Glomerular visceral epithelial cell (primary cell): ENCODE measurements around the gene BICC1.

ENCODE experiments used
- DNase-seq: peaks from one replicate; pipeline ENCODE4 v3.0.0-alpha.2; 2016; ENCODE audit errors: extremely low spot score

BICC1 gene

DNA sequence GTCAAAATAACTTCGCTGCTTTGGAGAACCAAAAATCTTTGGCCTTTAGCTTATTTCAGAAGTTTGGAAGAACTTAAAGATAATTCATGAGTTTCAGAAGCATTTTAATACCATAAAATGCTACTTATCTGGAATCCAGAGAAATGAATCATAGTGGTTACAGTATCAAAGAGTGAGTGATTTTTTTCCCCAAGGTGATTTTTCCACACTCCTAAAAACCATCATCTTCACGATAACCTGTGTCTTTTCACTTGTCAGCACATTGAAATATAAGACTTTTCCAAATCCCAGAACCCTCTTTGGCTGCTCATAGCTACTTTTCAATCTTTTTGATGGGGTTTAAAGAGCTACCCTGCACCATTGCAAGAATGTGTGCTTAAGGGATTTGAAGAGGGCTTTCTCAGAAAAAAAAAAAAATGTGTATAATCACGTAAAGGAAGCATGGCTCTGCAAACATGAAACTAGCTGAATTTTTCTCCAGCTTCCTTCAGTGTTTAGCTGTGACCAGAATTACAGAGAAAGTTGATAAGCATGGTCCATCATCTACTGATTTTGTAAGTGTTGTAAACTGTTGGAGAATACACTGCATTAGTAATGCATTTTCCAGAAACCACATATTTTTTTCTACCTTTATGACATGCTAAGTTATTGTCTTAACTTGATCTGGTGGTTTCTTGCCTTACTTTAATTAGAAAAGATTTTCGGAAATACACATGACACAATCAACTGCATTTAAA lies 134.9 kb downstream of the BICC1 start:
- no peak for DNase-seq

DNA sequence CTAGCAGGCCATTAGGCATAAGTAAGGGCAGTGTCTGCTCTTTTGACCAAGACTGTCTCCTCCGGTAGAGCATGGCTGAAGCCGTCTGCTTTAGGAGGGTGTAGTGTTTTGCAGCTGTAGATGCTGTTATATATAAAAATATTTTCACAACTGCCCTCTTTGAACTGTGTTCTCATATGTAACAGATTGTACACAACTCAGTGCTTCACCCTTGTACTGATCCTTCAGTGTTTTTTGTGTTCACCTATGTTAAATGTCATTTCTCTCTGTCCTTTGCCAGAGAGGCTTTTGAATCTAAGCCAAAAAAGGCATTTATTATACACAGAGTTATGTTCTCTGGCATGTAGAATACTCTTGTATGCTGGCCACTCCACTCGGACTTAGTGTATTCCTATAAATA lies 135.5 kb downstream of the BICC1 start:
- no peak for DNase-seq

DNA sequence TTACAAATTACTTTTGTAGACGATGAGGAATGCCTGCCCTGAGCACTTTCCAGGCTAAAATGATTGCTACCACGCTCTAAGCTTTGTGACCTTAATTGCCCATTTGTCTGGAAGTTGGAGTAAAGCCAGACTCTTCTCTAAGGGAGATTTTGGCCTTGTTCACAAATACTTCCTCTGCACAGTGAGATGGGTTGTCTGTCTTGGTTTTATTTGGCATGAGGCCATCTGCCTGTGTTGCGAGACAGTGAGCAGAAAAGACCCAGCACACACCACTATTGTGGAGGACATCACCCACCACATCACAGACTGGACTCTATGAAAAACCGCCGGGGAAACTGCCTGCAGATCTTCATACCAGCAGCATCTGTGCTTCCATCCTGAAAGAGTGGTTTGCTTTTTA lies 138.4 kb downstream of the BICC1 start:
- peak; percentile 88 for DNase-seq

DNA sequence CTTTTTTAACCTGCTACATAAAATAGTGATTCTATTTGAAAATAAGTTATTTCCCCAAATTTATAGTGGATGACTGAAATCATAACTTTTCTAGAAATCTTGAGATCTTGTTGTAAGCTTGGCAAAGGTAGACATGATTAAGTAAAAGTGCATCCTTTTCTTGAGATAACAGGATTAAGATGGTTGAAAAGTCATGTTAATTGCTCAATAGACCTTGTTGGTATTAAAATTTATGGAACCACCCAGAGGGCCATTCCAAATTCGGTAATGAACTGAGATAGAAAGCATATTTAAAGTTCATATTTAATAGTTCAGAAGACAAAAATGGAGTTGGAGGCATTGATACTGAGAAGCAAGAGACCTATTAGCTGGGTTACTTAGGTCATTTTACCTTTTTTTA lies 139.1 kb downstream of the BICC1 start:
- DNase-seq = no peak

DNA sequence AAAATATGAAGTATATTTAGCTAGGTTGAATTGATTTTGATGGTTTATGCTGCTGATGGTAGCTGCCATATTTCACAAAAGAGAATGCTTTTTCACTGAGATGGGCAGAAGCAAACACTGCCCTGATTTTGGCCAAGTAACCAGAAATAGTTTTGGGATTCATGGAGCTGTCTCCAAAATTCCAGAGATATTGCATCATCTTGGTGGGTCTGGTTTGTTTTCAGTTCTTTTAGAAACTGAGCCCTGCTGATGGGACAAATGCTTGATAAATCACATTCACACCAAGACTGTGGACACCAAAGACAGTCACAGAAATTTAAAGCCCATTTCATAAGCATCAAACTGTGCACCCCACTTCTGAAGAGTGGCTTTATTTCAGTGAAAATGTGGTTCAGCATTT lies 140.5 kb downstream of the BICC1 start:
- no peak for DNase-seq

DNA sequence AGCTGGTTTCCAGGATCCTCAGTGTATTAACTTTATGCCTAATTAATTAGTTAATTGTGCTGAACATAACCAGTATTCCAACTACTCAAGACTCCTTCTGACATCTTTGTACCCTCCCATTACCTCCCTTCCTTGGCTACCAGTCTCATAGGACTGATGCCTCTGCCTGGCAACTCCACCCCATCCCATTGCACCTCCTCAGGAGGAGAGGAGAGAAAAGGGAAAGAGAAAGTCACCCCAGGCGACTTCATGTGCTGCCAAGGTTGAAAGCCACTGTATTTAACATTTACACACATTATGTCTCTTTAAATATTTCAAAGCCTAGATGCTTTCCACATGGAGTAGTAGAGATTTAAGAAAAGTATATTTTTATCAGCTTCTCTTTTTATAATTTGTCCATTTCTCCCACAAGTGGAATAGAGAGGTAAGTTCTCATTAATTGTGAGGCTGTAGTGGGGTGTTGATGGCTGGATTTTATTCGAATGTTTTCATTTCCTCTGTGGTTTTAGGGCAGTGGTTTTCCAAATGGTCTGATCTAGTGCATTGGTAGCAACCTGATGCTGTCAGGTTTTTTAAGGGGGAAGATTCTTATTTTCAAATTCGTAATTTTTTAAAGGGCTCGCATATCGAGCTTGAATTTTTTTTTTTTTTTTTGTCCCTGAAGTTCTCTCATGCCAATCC lies 148.0 kb downstream of the BICC1 start:
- DNase-seq = peak; percentile 56

DNA sequence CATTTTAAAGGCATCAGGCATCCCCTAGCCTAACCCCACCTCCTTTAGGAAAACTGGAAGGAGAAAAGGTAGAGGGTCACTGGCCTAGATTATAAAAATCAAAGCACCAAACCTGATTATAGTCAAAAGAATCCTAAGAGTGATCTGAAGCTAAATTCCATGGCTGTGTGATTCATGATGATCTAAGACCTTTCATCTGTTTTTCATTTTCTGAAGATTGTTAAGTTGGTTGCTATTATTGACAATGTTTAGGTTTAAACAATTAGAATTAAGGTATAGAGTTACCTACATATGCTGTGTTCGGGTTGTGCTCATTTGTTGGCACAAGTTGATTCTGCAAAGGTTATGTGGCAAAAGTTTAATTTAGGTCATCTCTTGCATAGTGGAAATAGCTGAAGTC lies 148.7 kb downstream of the BICC1 start:
- DNase-seq = no peak

DNA sequence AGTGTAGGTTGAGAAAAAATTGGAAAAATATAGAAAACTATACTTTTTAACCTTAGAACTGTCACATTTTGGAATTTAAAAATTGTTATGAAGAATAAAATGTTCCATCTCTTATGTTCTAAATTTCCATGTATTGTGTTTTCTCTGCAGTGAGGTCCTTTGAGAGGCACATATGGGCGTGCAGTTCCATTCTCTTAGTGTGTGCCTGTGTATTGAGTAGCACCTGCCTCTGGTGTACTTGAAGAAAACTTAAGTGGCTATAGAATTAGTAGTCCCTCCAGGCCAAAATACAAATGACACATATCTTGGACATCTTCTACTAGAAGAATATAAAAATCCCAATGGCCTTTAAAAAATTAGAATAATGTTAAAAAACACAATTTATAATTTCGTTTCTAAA lies 149.2 kb downstream of the BICC1 start:
- no peak for DNase-seq

DNA sequence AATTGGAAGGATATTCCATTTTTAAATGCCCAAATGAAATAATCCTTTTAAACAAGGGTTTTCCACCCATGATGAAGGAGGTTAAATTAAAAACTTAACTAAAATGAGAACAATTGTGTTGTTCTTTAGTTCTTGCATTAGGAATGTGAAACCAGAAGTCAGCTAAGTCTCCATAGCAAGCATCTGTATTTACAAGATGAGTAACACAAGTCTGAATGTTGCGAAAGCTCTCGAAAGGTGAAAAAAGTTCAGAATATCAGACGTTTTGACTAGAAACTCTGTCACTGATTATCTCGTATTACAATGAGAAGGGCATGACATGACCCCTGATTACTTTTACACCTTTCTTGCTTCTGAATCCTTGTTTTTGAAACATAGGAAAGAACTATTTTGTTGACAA lies 149.6 kb downstream of the BICC1 start:
- peak; percentile 80 for DNase-seq

DNA sequence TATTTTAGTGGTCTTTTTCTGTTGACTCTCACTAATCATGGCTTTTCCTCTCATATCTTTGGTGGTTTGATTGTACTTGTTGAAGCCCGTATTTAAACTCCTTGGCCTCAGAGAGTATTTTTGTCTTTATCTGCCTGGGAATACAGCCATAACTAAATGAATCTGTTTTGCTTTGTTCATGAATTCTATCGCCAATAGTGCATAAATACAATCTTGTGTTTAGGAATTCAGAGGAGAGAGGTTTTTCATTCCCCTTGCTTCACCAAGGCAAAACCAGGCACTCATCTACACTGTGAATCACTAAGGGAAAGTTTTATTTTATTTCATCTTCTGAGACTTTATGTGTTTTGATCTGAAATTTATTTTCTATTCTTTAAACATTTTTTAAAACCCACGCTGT lies 152.7 kb downstream of the BICC1 start:
- DNase-seq = no peak

DNA sequence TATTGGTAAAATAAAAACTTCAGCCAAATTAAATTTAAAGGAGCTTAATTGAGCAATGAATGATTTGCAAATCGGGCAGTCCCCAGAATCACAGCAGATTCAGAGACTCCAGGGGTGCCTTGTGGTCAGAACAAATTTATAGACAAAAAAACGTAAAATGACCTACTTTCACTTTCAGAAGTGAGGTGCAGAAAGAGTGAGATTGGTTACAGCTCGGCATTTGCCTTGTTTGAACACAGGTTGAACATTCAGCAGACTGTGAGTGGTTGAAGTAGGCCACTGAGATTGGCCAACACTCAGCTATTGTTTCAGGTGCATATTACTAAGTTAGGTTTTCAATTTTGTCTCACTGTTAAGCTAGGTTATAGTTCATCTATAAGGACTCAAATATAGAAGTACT lies 153.4 kb downstream of the BICC1 start:
- DNase-seq = peak; percentile 53

DNA sequence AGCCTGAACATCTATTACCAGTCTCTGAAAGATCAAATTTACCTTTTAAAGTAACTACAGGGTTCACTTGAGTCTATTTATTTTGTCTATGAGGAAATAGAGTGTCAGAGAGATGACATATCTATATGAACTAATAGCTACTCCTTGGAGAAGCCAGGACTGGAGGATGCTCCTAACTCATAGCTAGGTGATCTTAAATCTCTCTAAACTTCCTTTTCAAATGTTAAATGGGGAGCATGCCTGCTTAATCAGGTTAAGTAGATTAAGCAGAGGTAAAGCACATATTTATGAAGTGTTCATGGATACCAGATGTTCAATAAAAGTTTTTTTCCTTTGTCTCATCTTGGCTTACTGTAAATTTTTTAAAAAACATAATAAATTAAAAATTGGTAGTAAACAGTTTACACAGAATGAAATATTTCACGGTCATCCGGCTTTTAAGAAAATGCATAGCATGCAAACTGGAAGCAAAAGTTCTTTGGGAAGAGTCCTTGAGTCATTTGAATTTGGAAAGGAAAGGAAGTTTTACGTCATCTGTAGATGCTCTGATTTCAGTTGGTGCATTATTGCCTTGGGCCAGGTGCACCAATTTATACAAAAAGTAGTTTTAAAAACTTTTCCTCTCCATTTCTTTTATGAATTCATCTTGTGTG lies 155.1 kb downstream of the BICC1 start:
- DNase-seq = no peak

DNA sequence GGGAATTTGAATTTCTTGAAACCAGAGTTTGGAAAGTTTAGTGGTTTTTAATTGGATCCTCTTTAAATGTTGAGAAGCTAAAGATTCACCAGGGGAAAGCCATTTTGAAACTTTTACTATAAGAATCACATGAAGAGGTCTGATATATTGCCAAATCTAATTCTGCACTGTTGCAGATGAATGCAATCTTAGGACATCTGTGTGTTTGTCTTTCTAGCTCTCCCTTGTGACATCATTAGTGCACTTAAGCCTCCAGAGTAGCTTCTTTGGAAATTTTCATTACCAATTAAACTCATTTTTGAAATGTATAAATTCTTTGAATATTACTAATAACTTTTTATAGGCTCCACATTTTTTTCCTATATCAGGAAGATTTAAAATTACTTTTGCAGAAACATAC lies 160.2 kb downstream of the BICC1 start:
- no peak for DNase-seq

DNA sequence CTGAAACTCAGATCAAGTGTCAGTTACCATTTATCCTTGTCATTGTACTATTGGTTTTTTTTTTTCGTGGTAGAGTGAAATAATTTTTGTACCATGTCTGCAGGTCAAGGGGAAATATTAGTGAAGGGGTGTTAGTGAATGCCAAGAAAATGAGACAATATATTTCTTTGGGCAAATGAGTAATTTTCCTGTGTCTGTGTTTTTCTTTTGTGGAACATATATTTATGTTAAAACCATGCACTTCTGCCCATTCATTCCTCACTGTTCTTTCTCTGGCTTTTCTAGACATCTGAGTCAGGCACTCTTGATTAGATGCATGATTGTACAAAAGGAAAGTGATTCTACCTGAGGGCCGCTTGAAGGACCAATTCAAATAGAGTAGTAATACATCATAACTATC lies 161.6 kb downstream of the BICC1 start:
- DNase-seq = no peak

DNA sequence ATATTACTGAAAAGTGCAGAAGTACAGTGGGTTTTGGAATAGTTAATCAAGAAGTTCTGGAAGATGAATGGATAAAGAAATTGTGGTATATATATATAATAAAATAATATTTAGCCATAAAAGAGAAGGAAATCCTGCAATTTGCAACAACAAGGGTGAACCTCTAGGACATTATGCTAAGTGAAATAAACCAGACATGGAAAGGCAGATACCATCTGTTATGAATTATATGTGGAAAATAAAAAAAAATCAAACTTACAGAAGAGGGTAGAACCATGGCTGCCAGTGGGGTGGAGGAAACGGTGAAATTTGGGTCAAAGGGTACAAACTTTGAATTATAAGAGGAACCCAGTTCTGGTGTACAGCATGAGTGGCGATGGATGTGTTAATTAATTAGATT lies 162.6 kb downstream of the BICC1 start:
- DNase-seq = no peak

DNA sequence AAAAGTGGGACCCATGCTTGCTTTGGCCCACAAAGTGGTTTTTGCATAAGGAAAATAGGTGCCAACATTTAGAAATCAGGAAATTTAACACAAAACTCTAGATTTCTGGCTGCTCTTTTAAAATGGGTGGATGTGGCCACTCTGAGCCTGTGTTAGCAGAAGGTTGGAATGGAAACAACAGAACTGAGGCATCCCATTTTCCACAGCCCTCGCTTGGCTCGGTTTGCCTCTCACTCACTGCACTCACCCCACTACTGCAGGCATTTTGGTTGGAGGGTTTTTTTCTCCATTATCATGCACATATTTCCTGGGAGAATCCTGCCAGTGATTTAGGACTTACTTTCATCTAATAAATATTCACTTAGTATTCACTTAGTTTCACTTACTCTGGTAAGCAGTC lies 178.9 kb downstream of the BICC1 start:
- DNase-seq = no peak

DNA sequence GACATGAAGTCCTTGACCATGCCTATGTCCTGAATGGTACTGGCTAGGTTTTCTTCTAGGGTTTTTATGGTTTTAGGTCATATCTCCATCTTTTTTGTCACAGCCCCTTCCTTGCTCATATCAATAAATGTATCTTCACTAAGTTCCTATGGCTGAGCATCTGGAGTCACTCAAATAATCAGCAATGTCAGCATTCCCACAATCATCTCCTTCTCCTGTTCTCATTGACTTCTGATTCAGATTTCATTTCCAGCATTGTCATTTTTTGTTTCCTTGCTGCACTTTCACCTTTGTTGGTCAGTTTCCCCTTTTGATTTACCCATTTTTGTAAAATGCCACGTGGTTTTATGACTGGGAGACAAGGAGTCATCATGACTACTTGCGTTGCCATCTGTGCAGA lies 181.2 kb downstream of the BICC1 start:
- no peak for DNase-seq

DNA sequence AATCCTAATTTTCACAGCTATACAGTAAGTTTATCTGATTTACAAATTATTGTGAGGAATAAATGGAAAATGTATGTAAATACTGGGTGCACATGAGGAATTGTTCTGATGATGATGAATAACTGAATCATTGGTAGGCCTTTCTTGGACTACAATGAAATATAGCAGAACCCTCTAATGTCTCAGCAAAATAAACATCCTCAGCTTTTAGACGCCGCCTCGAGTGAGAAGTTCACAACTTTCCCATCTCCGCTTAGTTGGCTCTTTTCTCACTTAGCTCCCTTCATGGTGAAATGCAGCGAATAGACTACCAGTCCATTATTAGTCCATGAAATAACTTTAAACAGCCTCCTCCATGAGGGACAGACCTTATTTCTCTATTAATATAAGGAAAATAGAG lies 182.3 kb downstream of the BICC1 start:
- DNase-seq = no peak

DNA sequence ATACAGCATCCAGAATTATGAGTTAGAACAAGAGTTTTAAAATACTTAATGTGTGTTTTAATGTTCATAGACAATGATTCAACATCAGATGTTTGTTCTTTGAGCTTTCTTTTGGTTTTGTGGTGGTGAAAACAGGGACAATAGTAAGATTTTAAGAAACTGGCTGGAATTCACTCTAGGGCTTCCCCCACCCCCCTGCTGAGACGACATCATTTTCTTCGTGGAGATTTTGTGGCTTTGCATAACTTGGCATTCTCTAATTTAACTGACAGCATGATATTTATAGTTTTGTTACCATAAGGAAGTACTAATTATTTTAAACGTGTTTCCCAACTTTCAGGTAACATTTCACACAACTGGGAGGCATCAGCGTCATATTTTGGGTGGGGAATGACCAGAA lies 184.1 kb downstream of the BICC1 start:
- DNase-seq = peak; percentile 41

DNA sequence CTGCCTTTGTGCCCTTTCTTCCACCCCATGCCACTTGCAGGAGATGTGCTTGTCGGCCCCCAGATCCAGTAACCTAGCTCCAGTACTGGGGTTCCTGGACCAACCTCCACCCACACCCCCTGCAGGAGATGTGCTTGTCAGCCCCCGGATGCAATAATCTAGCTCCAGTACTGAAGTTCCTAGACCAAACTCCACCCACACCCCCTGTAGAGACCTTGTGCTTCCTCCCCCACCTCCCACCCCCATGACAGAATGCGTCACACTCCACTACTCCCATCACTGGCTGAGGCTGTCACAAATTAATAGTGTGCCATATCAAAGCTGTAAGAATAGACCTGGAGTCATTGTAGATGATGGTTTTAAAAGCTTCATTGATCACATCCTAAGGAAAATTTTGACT lies 185.0 kb downstream of the BICC1 start:
- DNase-seq = no peak

DNA sequence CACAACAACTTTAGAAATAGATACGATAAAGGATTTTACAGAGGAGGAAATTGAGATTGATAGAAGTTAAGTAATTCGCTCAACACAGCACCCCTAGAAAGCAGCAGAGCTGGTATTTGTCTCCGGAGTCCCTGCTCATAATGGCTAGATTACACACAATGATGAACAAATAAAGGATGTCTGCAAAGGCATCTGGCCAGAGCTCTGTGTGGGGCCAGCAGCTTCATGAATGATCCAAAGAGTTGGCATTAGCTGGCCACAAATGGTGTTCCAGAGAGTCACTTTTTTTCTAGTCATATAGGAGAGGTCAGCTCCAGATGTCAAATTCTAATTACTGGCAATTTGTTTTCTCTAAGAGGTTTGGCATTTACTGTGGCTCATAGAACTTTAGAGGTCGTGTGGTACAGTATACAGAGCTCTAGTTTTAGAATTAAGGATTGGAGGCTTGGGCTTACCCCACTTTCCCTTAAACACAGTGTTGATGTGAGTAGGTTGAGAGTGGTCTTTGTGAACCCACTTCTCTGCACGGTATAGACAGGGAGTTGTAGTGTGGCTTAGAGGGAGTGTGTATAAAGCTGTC lies 186.2 kb downstream of the BICC1 start:
- DNase-seq = no peak

DNA sequence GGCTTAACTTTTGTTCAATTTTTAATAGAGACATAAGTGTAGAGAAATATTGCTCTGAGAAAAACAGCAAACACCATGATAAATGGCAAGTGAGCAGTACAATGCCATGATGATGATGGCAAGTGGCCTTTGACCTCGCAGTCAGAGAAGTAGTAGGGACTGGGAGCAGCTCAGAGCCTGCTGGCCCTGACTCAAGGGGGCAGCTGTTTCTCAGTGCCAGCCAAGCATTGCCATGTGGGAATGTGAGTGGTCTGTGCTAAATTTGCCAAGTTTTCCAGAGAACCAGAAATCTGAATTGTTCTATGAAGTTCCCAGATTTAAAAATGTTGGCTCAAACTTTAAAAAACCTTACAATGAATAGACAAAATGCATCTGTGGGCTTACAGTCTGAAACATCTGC lies 187.9 kb downstream of the BICC1 start:
- no peak for DNase-seq
